ENCODE results near the gene WEE2. TPM values are rescaled to one million over a fixed set of nuclear protein-coding genes. Genes with fewer than 3 reads are reported as not detected.
A peak's percentile ranks its signal among the peaks of the same experiment; 100 is the strongest.

WEE2 gene
- total and polyA plus RNA-seq, 2 of the 13 experiments (the other 11 are each of a cell fraction or from before 2014, with no cell fraction given): not detected

GRCh38 chr7:141737836-141738591 is 29.9 kb downstream of the WEE2 start, which contains the start of gene SSBP1 (continued):
- TF ChIP-seq TRAFD1 (CRISPR knock-in tag; IDR thresholded peaks at IDR 0.05; ENCODE audit: borderline replicate concordance): no peak
- TF ChIP-seq DZIP1 (CRISPR knock-in tag; IDR thresholded peaks at IDR 0.05): no peak
- TF ChIP-seq SP4 (CRISPR knock-in tag; IDR thresholded peaks at IDR 0.05): peak; percentile 83; the same call in 1 of the 2 replicates
- no peak for TF ChIP-seq ZBTB2 (CRISPR knock-in tag; IDR thresholded peaks at IDR 0.05; ENCODE audit: low read depth)
- TF ChIP-seq TFE3 (CRISPR knock-in tag; IDR thresholded peaks at IDR 0.05): peak; percentile 51
- no peak for TF ChIP-seq REXO4 (CRISPR knock-in tag; IDR thresholded peaks at IDR 0.05; ENCODE audit: borderline replicate concordance)
- peak; percentile 88 for TF ChIP-seq FOXK2 (IDR thresholded peaks at IDR 0.05)
- TF ChIP-seq HCFC1 (IDR thresholded peaks at IDR 0.05; ENCODE audit: low read depth, low read length): peak; percentile 85
- peak; percentile 93 for TF ChIP-seq ZBTB25 (CRISPR knock-in tag; IDR thresholded peaks at IDR 0.05)
- TF ChIP-seq ZNF432 (CRISPR knock-in tag; IDR thresholded peaks at IDR 0.05; ENCODE audit: borderline replicate concordance): no peak
- peak; percentile 93 for TF ChIP-seq ELF1 (CRISPR knock-in tag; IDR thresholded peaks at IDR 0.05)
- no peak for TF ChIP-seq ZNF260 (CRISPR knock-in tag; IDR thresholded peaks at IDR 0.05; ENCODE audit: borderline replicate concordance, low read depth)
- no peak for TF ChIP-seq ZSCAN12 (CRISPR knock-in tag; IDR thresholded peaks at IDR 0.05)
- TF ChIP-seq ZNF572 (CRISPR knock-in tag; IDR thresholded peaks at IDR 0.05): peak; percentile 97
- peak; percentile 79; the same call in 1 of the 2 replicates for TF ChIP-seq SRF (IDR thresholded peaks at IDR 0.05; ENCODE audit: low read depth, low read length)
- no peak for TF ChIP-seq MTA3 (CRISPR knock-in tag; IDR thresholded peaks at IDR 0.05)
- peak; percentile 55; the same call in 1 of the 2 replicates for TF ChIP-seq NR0B2 (CRISPR knock-in tag; IDR thresholded peaks at IDR 0.05)
- TF ChIP-seq HNF4G (IDR thresholded peaks at IDR 0.05; ENCODE audit: borderline replicate concordance, low read depth, low read length): peak; percentile 13; the same call in 1 of the 2 replicates
- no peak for TF ChIP-seq HNF4G (CRISPR knock-in tag; IDR thresholded peaks at IDR 0.05; ENCODE audit: borderline replicate concordance, low read depth)
- TF ChIP-seq SMC3 (IDR thresholded peaks at IDR 0.05; ENCODE audit: low read length): peak; percentile 62; the same call in 1 of the 2 replicates
- TF ChIP-seq ZNF24 (IDR thresholded peaks at IDR 0.05): peak; percentile 68; the same call in 1 of the 2 replicates
